Ecto neural progenitor cell (in vitro differentiated cells): Measurements from ENCODE around the gene SLC9A4.

Experiments
- DNase-seq: peaks from one replicate; pipeline ENCODE4 v3.0.0-alpha.2; 2018; ENCODE audit warnings: low spot score

SLC9A4 gene

DNA sequence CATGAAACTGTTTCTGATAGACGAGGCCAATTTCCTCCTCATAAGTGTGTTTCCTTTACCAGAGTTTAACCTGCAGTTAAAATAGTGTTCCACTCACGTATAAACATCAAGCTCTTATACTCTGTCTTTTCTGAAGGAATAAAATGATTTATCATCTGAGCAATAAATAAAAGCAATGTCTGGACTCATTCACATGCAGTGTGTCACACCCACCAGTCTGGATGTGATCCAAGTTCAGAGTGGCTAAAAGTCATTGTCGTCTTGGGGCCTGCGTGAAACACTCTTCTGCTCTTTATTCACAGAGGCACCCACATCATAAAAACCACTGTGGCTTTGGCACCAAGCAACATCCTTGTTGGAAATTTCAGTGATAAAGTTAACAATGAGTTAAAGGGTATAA lies 19.5 kb upstream of the SLC9A4 start:
- DNase-seq = no peak

DNA sequence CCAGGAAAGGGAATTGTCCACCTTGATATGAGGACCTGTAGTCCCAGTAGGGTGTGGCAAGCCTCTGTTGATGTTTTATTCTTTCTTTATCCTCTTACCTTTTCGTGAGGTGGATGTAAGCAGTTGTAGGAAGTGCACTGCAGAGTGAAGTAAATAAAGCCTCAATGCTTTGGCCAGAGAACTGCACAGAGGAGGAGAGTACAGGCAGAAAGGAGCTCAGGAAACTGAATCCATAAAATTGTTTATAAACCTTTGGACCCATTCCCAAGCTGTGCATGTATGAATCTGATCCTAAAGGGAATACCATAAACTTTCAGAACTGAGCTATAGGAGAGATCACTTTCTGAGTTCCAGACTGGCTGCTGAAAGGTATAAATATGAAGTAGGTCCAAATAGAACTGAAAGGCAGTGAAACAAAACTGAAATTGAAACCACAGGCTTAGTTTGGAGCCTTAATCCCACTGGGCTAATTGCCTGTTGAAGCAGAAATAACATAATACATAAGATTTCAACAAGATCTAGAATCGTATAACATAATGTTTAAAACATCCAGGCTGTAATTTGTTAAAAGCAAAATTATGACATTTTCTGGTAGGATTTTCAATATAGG lies 17.9 kb upstream of the SLC9A4 start:
- DNase-seq = no peak

DNA sequence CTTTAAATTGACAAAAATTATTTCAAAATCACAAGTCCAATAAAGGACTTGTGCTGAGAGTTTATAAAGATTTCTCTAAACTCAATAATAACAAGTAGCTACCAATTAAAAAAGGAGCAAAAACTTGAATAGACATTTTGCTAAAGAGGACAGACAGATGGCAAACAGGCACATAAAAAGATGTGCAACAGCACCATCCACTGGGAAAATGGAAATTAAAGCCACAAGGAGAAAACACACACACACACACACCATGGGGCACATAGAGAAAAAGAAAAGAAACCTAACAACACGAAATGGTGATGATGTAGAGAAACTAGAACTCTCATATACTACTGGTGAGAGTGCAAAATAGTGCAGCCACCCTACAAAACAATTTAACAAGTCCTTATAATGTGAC lies 12.6 kb upstream of the SLC9A4 start:
- DNase-seq = no peak

DNA sequence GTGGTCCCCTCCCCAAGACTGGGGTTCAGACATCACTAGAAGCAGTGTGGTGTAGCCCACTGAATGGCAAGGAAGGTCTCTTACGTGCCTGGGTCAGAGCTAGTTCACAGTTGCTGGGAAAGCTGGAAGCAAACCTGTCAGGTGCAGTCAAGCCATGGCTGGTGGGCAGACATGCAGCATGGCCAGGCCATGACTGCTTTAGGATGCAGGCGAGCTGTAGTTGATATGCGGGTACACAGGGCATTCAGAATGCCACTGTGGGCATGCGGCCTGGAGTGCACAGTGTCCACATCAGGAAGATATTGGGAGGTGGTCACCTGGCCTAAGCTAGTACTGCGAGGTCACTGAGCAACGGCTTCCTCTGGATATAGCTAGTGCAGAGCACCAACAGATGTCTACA lies 11.8 kb upstream of the SLC9A4 start:
- DNase-seq = no peak

DNA sequence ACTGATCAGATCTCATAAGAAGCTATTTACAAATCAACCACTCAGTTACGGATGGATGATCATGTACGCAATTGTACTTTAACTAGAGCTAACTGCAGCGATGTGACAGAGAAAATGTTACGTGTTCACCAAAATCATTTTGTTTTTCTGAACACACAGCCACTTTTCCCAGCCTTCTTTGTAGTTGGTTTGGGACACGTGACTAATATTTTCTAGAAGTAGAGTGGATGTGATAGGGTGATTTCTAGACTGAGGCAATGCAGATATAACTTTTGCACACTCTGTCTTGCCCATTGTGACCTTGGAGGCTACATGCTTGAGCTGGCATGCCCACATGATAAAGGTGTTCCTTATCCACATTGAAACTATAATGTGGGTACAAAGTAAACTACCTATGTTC lies 9.9 kb upstream of the SLC9A4 start:
- no peak for DNase-seq

DNA sequence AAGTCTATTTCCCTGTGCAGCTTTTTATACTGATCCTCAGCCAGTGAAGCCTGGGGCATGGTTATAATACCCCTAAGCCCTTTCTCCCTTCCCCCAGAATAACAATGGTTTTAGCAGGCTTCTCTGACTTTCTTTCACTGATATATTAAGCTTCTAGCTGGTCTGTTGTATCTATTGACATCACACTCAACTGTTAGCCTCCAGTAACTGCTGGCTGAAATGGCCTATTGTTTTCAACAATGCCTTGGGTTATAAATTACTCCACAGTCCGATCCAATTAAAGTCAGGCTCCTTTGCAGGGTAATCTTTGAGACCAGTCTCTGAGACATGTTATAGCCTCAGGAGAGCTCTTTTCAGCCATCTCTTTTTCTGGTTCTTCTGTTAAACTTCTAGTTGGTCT lies 2.9 kb upstream of the SLC9A4 start:
- DNase-seq = no peak

DNA sequence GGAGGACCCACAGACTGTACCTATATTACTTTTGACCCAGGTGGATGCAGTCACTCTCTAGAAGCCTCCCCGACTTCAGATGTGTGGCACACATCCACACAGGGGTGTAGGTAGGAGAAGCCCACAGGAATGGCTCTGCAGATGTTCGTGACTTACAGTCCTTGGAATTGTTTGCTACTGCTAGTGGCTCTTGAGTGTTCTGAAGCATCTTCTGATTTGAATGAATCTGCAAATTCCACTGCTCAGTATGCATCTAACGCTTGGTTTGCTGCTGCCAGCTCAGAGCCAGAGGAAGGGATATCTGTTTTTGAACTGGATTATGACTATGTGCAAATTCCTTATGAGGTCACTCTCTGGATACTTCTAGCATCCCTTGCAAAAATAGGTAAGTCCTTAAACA lies 605 bp downstream of the SLC9A4 start:
- DNase-seq = no peak

DNA sequence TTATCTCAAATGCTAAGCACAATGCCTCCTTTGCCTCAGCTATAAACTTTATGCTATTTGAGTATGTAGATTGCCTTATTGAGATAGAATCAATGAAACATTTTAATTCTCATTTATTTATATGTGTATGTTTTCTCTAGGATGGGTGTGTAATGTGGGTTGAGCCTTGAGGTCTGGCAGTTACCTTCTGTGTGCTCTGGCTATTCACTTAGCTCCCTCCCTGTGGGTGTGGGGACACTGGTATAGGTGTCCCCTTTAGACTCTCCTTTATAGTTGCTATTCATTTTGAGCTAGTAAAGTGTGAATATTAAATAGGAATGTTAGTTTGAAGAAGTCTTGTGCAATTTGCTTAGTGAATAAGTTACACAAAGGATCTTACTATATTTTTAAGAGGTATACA lies 1.8 kb downstream of the SLC9A4 start:
- no peak for DNase-seq

DNA sequence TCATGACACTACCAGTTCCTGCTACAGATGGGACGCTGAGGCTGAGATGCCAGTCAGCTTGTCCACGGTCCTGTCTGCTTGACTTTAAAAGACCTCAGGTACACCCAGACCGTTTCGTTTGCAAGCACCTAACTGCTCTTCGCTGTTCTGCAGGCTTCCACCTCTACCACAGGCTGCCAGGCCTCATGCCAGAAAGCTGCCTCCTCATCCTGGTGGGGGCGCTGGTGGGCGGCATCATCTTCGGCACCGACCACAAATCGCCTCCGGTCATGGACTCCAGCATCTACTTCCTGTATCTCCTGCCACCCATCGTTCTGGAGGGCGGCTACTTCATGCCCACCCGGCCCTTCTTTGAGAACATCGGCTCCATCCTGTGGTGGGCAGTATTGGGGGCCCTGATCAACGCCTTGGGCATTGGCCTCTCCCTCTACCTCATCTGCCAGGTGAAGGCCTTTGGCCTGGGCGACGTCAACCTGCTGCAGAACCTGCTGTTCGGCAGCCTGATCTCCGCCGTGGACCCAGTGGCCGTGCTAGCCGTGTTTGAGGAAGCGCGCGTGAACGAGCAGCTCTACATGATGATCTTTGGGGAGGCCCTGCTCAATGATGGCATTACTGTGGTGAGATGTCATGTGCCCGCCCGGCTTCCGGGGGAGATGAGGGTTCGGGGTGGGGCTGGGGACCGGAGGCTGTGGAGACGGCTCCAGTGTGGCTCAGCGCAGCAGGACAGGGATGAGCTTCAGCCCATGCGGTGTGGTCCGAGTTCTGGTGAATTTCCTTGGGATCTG lies 5.9 kb downstream of the SLC9A4 start:
- no peak for DNase-seq

DNA sequence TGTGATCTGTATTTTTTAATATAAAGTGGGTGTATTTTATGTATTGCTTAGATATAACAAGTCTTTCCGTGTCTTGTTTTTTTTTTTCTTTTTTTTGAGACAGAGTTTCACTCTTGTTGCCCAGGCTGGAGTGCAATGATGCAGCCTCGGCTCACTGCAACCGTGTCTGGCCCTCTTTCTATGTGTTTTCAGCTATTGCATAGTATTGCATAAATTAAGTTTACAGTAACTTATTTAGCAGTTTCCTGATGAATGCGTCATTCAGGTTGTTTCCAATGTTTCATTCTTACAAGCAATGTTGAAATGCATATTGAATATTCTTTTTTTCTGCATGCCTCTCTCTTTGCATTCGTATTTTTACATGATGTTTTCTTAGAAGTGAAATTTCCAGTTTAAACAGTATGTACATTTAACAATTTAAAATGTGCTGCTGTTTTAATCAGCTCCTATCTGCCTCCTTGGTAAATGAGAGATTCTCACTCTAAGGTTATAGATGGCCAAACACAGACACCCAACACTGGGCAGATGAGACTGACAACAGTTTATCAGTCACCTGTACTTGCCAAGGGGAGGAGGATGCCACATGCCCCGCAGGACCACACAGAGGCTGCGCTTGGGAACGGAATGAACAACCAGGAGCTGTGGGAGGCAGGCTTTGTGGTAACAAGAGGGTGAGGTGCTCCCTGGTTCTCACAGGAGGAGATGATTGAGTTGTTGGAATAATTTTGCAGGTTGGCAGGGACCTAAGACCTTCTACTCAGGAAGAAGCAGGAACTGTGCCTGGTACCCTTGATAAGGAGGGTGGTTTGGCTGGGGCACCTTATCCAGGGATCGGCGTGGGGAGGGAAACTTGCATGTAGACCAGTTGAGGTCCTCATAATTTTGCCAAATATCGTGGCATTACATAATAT lies 7.5 kb downstream of the SLC9A4 start:
- no peak for DNase-seq

DNA sequence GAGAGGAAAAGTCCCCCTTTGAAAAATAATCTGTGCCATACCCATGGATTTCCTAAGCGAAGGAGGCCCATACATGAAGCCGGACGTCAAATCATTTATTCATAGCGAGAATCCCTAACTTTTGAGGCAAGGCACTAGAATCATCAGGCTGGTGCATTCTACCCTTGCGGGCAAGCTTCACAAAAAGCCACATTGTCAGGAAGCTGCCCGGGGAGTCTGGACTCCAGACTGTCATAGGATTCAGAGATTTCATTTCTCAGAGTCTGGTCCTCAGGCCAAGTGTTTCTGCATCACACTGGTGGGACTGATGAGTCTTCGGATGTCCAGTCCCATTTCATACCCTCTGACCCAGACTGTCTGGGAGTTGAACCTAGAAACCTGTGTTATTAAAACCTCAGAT lies 8.9 kb downstream of the SLC9A4 start:
- DNase-seq = no peak

DNA sequence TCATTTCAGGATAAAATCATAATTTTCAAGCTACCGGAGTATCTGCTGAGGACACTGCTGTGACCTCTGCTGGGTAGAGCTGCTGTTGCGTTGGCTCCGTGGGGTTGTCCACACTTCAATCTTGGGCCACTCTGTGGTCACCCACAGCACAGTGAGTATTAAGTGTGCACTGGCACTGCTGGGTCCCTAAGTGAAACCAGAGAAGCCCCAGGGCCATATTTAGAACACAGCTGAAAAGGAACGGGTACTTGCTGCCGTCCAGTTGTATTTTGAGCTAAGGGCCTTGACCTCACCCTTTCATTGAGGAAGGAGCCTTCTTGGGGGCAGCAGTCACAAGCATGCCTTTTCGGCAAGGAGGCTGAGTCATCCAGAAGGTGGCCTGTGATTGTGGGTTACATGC lies 10.1 kb downstream of the SLC9A4 start:
- no peak for DNase-seq

DNA sequence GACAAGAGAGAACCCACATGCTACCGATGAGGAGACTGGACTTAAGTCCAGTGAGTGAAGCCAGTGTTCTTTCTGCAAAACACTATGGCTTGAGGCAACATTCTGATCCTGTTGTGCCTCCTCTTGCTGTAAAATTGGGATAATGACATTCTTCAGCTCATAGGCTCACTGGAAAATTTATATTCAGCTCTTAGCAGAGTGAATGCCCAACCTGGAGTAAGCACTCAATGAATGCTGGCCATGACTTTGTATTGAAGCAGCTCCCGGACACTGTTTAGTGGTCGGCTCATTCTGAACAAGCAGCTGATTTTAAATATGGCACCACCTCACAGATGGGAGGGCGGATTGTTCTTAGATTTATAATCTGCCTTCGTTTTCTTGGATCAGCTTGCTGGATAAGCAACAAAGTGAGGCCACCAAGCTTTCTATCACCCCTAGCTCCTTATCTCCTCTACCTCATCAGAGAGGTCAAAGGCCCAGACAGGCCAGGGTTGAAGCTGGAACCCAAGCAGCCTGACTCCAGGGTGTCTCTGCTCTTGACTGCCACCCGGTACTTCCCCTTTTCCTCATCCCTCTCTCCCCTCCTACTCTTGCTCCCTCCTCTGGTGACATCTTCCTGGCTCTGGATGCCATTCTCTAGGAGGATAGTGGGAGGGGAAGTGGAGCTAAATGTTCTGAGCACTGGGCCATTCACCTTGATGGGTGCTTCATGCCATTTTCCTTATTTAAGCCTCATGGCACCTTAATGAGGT lies 11.5 kb downstream of the SLC9A4 start:
- DNase-seq = no peak

DNA sequence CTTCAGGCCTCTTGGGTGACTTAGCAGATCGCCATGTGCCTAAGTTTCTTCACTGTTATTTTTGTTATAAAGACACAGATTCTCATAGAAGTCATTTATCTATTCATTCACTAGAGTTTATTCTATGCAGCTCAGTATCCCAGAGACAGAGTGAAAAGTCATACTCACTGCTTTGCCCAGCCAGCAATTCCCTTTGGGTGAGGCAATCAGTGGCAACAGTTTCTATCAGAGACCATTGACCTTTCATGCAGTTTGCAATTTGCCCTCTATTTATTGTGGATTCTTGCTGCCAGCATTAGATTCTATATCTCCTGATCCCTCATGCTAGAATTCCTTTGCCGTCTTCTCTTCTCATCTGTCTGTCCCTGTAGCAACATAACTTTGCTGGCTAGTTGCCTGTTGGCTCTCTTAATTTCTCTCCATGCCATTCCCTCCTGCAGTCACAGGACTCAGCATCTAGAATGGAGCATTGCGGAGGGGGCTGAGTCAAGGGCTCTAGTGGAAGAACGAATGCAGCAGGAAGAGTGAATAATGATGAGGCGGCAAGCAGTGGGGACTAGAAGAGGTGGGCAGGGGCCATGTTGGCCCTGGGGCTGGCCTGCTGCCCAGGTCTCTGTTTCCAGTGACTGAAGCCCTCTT lies 12.2 kb downstream of the SLC9A4 start:
- no peak for DNase-seq

DNA sequence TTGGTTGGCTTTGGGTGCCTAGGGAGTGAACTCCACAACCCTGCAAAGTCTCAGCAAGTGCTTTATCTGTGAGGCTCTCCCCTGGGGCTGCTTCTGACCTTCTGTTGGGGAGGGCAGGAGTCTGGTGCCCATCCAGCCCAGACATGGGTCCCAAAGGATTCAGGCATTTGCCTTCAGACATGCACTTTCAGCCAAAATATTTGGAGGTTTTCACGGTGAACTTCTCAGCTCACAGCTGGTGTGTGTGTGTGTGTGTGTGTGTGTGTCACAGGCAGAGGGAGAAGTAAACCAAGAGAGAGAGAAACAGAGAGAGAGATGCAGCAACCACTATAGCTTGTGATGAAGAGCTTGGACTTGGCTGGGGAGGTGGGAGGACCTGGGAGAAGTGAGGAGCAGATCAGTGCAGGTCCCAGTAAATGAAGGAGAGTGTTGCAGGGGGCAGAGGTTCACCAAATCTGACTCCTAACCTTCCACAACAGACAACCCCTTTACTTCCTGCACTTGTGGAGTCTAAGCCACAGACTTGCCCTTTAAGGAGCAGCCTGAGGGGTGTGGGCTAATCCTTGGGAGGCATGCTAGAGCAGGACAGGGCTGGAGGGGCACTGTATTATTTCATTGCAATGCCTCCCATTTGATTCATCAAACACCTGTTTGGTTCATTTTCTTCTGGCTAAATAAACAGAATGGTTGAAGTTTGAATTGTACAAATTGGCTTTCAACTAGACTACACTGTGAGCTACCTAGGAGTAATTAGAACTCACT lies 14.1 kb downstream of the SLC9A4 start:
- DNase-seq = no peak

DNA sequence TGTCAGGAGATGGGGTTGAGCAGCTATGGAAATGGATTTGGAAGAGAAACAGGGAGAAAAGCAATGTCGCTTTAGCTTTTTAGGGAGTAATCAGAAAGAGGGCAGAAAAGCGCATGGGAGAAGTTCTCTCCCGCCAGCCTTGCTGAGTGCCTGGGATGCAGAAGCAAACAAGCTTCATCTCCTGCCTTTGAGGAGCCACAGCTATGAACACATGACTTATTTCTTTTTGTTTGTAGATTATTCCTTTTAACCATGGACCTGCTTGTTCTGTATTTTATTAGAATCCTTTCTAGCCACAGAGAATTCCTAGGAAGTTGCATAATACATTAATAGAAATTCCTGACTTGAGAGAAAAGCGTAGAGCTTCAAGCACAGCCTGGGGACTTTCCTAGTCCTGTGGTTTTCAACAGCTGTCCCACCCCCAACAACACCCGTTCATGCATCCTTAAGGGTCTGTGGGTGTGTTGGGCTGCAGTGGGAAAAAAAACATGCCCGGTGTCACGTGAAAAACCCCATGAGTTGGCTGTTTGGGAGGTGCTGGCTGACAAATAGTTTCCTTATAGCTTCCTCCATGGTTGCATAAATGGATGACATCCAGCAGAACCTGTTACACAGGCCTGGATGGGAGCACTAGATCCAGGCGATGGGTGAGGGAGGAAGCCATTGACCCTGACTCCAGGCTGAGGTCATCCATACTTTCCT lies 14.9 kb downstream of the SLC9A4 start:
- DNase-seq = no peak

DNA sequence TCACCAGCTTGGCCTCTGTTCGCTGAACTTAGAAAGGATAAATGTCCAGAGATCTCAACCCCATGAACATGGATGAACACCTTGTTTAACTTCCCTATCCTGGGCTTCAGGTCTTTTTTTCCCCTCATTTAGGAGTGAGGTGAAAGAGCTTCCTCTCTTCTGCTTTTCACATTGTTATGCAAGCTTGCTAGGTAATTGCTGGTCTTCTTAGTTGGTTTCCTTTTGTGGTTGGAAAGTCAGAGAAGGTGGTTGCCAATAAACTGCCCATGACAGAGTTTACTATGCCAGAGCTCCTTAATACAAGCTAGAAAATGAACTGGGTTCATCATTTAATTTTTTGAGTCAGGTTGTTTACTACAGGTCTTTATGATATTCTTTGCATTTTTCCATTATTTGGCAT lies 16.6 kb downstream of the SLC9A4 start:
- no peak for DNase-seq

DNA sequence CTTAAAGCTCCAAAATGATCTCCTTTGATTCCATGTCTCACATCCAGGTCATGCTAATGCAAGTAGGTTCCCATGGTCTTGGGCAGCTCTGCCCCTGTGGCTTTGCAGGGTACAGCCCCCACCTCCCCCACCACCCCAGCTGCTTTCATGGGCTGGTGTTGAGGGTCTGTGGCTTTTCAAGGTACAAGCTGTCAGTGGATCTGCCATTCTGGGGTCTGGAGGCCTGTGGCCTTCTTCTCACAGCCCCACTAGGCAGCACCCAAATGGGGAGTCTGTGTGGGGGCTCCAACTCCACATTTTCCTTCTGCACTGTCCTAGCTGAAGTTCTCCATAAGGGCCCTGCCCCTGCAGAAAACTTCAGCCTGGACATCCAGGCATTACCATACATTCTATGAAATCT lies 19.0 kb downstream of the SLC9A4 start:
- no peak for DNase-seq

DNA sequence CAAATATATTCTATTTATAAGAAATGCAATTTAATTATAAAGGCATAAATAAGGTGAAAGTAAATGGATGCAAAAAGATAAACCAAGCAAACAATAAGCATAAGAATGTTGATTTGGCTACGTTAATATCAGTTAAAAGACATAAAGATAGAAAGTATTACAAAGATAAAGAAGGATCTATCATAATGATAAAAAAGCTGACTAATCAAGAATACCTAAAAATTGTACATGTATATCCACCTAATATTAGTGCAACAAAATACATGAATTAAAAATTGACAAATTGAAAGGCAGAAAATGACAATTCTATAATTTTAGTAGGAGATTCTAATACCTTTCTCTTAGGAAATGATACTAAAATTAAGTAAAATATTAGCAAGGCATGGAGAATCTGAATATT lies 21.5 kb downstream of the SLC9A4 start:
- DNase-seq = no peak

DNA sequence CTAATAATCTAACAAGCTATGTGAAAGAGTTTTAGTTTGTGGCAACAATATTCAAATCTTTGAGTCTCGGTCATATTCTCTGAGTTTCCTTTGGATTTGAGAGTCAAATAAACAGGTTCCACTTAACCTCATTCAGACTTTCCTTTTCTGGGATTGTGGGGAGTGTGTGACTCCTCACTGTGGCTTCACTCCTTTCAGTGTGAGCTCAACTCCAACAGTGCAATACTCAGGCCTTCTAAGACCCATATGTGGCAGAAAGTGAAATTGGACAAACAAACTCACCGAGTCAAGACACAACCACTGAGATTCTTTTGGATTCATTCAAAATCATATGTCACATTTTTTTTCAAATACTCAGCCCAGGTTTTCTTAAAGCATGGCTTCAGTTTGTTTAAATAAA lies 25.4 kb downstream of the SLC9A4 start:
- DNase-seq = no peak
